ENCODE data around the gene ADAT3. TPM values are rescaled to one million over a fixed set of nuclear protein-coding genes. Genes with fewer than 3 reads are reported as not detected.

The ADAT3 gene
- total RNA-seq, 2 experiments from 2014 or later: 7.9 to 16.4 TPM

- no peak overlapping the region for H3K4me3 ChIP-seq (ENCODE audit: low read depth, low read length, poor library complexity, severe bottlenecking)
- no peaks in the 10 kb centered on the region for H3K9me2 ChIP-seq (ENCODE audit: insufficient read depth, low read length)
- H3K4me2 ChIP-seq (ENCODE audit: low read length): no peak overlapping the region
- no peak overlapping the region for H2AFZ ChIP-seq (ENCODE audit: low read length)
- no peak for DNase-seq (ENCODE audit: low spot score)
- no peaks in the 10 kb centered on the region for H4K20me1 ChIP-seq (ENCODE audit: insufficient read depth, low read length)
- peaks cover 6% of the 10 kb centered on the region for H3K9me3 ChIP-seq (ENCODE audit: low read length)
- ChIA-PET CTCF (ENCODE audit: unreplicated experiment) (no interaction called here), POLR2A (no interaction called here)
- intact Hi-C loops (cut with micrococcal nuclease; ENCODE audit: unreplicated experiment): no loop called here
- peaks cover 11% of the 10 kb centered on the region for H3K4me1 ChIP-seq (ENCODE audit: insufficient read depth, low read length, poor library complexity, severe bottlenecking)
- TF ChIP-seq CTCF (conservative IDR thresholded peaks at IDR 0.05; ENCODE audit: low read length): no peak
- no peak for TF ChIP-seq EZH2phosphoT487 (IDR thresholded peaks at IDR 0.05; ENCODE audit: borderline replicate concordance, low read depth, low read length)
- no peak overlapping the region for H3K27ac ChIP-seq (ENCODE audit: low read depth, low read length, poor library complexity, severe bottlenecking)
- H3K79me2 ChIP-seq (ENCODE audit: insufficient read depth, low read depth, low read length): no peaks in the 10 kb centered on the region
- no TSS peak for BruUV-seq (replicated peaks)
- H3K36me3 ChIP-seq (ENCODE audit: insufficient read depth, low read length): no peaks in the 10 kb centered on the region
Measured at GRCh38 chr19:1933942-1934341, 28.7 kb downstream of the ADAT3 start.

- Histone ChIP-seq H3K27ac (ENCODE audit: low read depth, low read length, poor library complexity, severe bottlenecking) (no peak overlapping the region), H3K9me2 (ENCODE audit: insufficient read depth, low read length) (no peaks in the 10 kb centered on the region), H3K4me2 (ENCODE audit: low read length) (no peak overlapping the region), H3K4me1 (ENCODE audit: insufficient read depth, low read length, poor library complexity, severe bottlenecking) (peaks cover 13% of the 10 kb centered on the region), H3K9me3 (ENCODE audit: low read length) (peaks cover 6% of the 10 kb centered on the region), H3K4me3 (ENCODE audit: low read depth, low read length, poor library complexity, severe bottlenecking) (no peak overlapping the region), H3K36me3 (ENCODE audit: insufficient read depth, low read length) (no peaks in the 10 kb centered on the region), H4K20me1 (ENCODE audit: insufficient read depth, low read length) (no peaks in the 10 kb centered on the region), H2AFZ (ENCODE audit: low read length) (no peak overlapping the region), H3K79me2 (ENCODE audit: insufficient read depth, low read depth, low read length) (no peaks in the 10 kb centered on the region)
- ChIA-PET CTCF (ENCODE audit: unreplicated experiment) (no interaction called here), POLR2A (no interaction called here)
- DNase-seq (ENCODE audit: low spot score): peak; percentile 75
- intact Hi-C loops (cut with micrococcal nuclease; ENCODE audit: unreplicated experiment): no loop called here
- no TSS peak for BruUV-seq (replicated peaks)
- no peak for TF ChIP-seq CTCF (conservative IDR thresholded peaks at IDR 0.05; ENCODE audit: low read length)
- TF ChIP-seq EZH2phosphoT487 (IDR thresholded peaks at IDR 0.05; ENCODE audit: borderline replicate concordance, low read depth, low read length): no peak
Measured at GRCh38 chr19:1935484-1936208, 30.4 kb downstream of the ADAT3 start.

GRCh38 chr19:1936430-1936829, 31.2 kb downstream of the ADAT3 start:
- BruUV-seq (replicated peaks): no TSS peak
- POLR2A ChIA-PET: no interaction called here
- TF ChIP-seq CTCF (conservative IDR thresholded peaks at IDR 0.05; ENCODE audit: low read length): no peak
- no peak for TF ChIP-seq EZH2phosphoT487 (IDR thresholded peaks at IDR 0.05; ENCODE audit: borderline replicate concordance, low read depth, low read length)

More at GRCh38 chr19:1936430-1936829, 31.2 kb downstream of the ADAT3 start:
- peaks cover 5% of the 10 kb centered on the region for H3K9me3 ChIP-seq (ENCODE audit: low read length)
- no peaks in the 10 kb centered on the region for H4K20me1 ChIP-seq (ENCODE audit: insufficient read depth, low read length)
- CTCF ChIA-PET (ENCODE audit: unreplicated experiment): no interaction called here
- no peaks in the 10 kb centered on the region for H3K9me2 ChIP-seq (ENCODE audit: insufficient read depth, low read length)
- H3K27ac ChIP-seq (ENCODE audit: low read depth, low read length, poor library complexity, severe bottlenecking): no peak overlapping the region
- no peak overlapping the region for H3K4me3 ChIP-seq (ENCODE audit: low read depth, low read length, poor library complexity, severe bottlenecking)
- intact Hi-C loops (cut with micrococcal nuclease; ENCODE audit: unreplicated experiment): no loop called here
- peaks cover 2% of the 10 kb centered on the region; the same call in 1 of the 2 replicates for H3K79me2 ChIP-seq (ENCODE audit: insufficient read depth, low read depth, low read length)
- no peak for DNase-seq (ENCODE audit: low spot score)
- H3K4me2 ChIP-seq (ENCODE audit: low read length): no peak overlapping the region
- peaks cover 13% of the 10 kb centered on the region for H3K4me1 ChIP-seq (ENCODE audit: insufficient read depth, low read length, poor library complexity, severe bottlenecking)
- no peaks in the 10 kb centered on the region for H3K36me3 ChIP-seq (ENCODE audit: insufficient read depth, low read length)
- no peak overlapping the region for H2AFZ ChIP-seq (ENCODE audit: low read length)

All from OCI-LY7 (cell line).